SK-N-SH (cell line): Measurements from ENCODE around the gene EOMES. TPM values are rescaled to one million over a fixed set of nuclear protein-coding genes. Genes with fewer than 3 reads are reported as not detected.

Experiments
- CTCF ChIA-PET: fragments of 300-600, 350-600 bp; formaldehyde crosslinking; extraction: SDS; loops from one replicate; lab custom pipeline; 2021; lab: Yijun Ruan, JAX
- POLR2A ChIA-PET: fragments of 350-600 bp; sonication (Branson Sonifier 250); formaldehyde crosslinking; extraction: SDS; loops from one replicate; lab custom pipeline; 2020; ENCODE audit warnings: antibody characterized with exemption, inconsistent platforms; lab: Yijun Ruan, JAX
- DNase-seq: peaks from one replicate; pipeline ENCODE4 v3.0.0; 2012
- H2AFZ ChIP-seq: fragments of 200-600 bp; sonication (generic); 2 replicates; pipeline ENCODE4 v1.8.1; 2016; ENCODE audit warnings: antibody characterized with exemption, mild to moderate bottlenecking, low read depth
- H3F3A ChIP-seq: fragments of 200-600 bp; sonication (generic); replicated peaks from 2 replicates; pipeline ENCODE3; 2016; ENCODE audit warnings: antibody characterized with exemption, mild to moderate bottlenecking; ENCODE audit not compliant: insufficient read depth
- H3K27ac ChIP-seq, 2 experiments: fragments of 200-500 bp in 1 of 2; fragments of 200-600 bp in 1 of 2; sonication (Bioruptor generic) in 1 of 2; sonication (generic), shearing (Covaris generic) in 1 of 2; 2 replicates each; pipeline versions ENCODE4 v1.5.1 to v1.6.1; 2014 to 2016; ENCODE audit warnings: low read depth in 2 of 2, inconsistent platforms in 1 of 2, low read length in 1 of 2, mild to moderate bottlenecking in 1 of 2, mixed read lengths in 1 of 2
- H3K27me3 ChIP-seq: fragments of 200-600 bp; sonication (generic), shearing (Covaris generic); 2 replicates; pipeline ENCODE4 v1.6.1; 2016; ENCODE audit warnings: mixed run types; ENCODE audit not compliant: insufficient read depth
- H3K36me3 ChIP-seq, 2 experiments: fragments of 200-500 bp in 1 of 2; fragments of 200-600 bp in 1 of 2; sonication (Bioruptor generic) in 1 of 2; sonication (generic) in 1 of 2; replicated peaks in 1 of 2; 2 replicates each; pipeline versions ENCODE3 to v1.5.1; 2014 to 2016; ENCODE audit warnings: low read length in 1 of 2, mild to moderate bottlenecking in 1 of 2; ENCODE audit not compliant: insufficient read depth in 2 of 2, control insufficient read depth in 1 of 2
- H3K4me1 ChIP-seq, 2 experiments: fragments of 200-500 bp in 1 of 2; fragments of 200-600 bp in 1 of 2; sonication (Bioruptor generic) in 1 of 2; sonication (generic), shearing (Covaris generic) in 1 of 2; 2 replicates each; pipeline versions ENCODE4 v1.5.1 to v1.6.1; 2014 to 2016; ENCODE audit warnings: low read depth in 1 of 2, low read length in 1 of 2, mixed run types in 1 of 2; ENCODE audit not compliant: insufficient read depth in 2 of 2, control insufficient read depth in 1 of 2
- H3K4me2 ChIP-seq: fragments of 200-600 bp; sonication (generic), shearing (Covaris generic); 2 replicates; pipeline ENCODE4 v1.6.1; 2017; ENCODE audit warnings: mixed run types
- H3K4me3 ChIP-seq, 2 experiments: fragments of 200-500 bp in 1 of 2; fragments of 200-600 bp in 1 of 2; sonication (Bioruptor generic) in 1 of 2; sonication (generic), shearing (Covaris generic) in 1 of 2; 2 replicates each; pipeline versions ENCODE4 v1.5.1 to v1.8.1; 2014 to 2016; ENCODE audit warnings: low read depth in 2 of 2, inconsistent platforms in 1 of 2, low read length in 1 of 2, mild to moderate bottlenecking in 1 of 2, mixed read lengths in 1 of 2, moderate library complexity in 1 of 2
- H3K79me2 ChIP-seq: fragments of 200-600 bp; sonication (generic); 2 replicates; pipeline ENCODE4 v1.8.1; 2017; ENCODE audit warnings: mild to moderate bottlenecking; ENCODE audit not compliant: insufficient read depth
- H3K9ac ChIP-seq: fragments of 200-600 bp; sonication (generic); 2 replicates; pipeline ENCODE4 v1.6.1; 2017; ENCODE audit warnings: mixed run types
- H3K9me2 ChIP-seq: fragments of 200-600 bp; sonication (generic); 2 replicates; pipeline ENCODE4 v1.6.1; 2017; ENCODE audit warnings: mixed run types
- H3K9me3 ChIP-seq: fragments of 200-600 bp; sonication (generic); 2 replicates; pipeline ENCODE4 v1.6.1; 2017; ENCODE audit warnings: mixed run types, mild to moderate bottlenecking, moderate library complexity
- H4K20me1 ChIP-seq: fragments of 200-600 bp; sonication (generic); 2 replicates; pipeline ENCODE4 v1.6.1; 2017; ENCODE audit warnings: mild to moderate bottlenecking, mixed run types; ENCODE audit not compliant: insufficient read depth
- CTCF ChIP-seq: fragments of 200-600 bp; sonication (generic); IDR thresholded peaks from 2 replicates; pipeline ENCODE4 v1.6.1; 2017; ENCODE audit warnings: antibody characterized with exemption, mild to moderate bottlenecking, moderate library complexity
- ELF1 ChIP-seq: IDR thresholded peaks from 2 replicates; pipeline ENCODE4 v1.4.0; 2012
- EZH2phosphoT487 ChIP-seq: fragments of 200-600 bp; sonication (generic); IDR thresholded peaks from 2 replicates; pipeline ENCODE4 v1.6.1; 2017; ENCODE audit warnings: low read depth, mixed run types, mild to moderate bottlenecking, antibody characterized with exemption, moderate library complexity, borderline replicate concordance
- GABPA ChIP-seq: IDR thresholded peaks from 2 replicates; pipeline ENCODE4 v1.4.0; 2012; ENCODE audit warnings: low read depth, mild to moderate bottlenecking
- MAX ChIP-seq: IDR thresholded peaks from 2 replicates; pipeline ENCODE4 v1.4.0; 2012; ENCODE audit warnings: low read depth
- MXI1 ChIP-seq: IDR thresholded peaks from 2 replicates; pipeline ENCODE4 v1.6.1; 2012; ENCODE audit warnings: mild to moderate bottlenecking, low read depth, low read length, improper control_type of control experiment
- NFIC ChIP-seq: IDR thresholded peaks from 2 replicates; pipeline ENCODE4 v1.4.0; 2012; ENCODE audit warnings: borderline replicate concordance
- NRF1 ChIP-seq: IDR thresholded peaks from 2 replicates; pipeline ENCODE4 v1.6.1; 2012; ENCODE audit warnings: low read depth, mild to moderate bottlenecking, low read length
- PBX3 ChIP-seq: IDR thresholded peaks from 2 replicates; pipeline ENCODE4; 2012
- POLR2AphosphoS5 ChIP-seq: IDR thresholded peaks from 2 replicates; pipeline ENCODE4 v1.6.1; 2012; ENCODE audit warnings: low read depth, low read length
- RAD21 ChIP-seq: IDR thresholded peaks from 2 replicates; pipeline ENCODE4 v1.6.1; 2012; ENCODE audit warnings: mild to moderate bottlenecking, low read length
- REST ChIP-seq: IDR thresholded peaks from 2 replicates; pipeline ENCODE4 v1.6.1; 2012; ENCODE audit warnings: mild to moderate bottlenecking, low read depth, low read length, moderate library complexity
- TEAD4 ChIP-seq: IDR thresholded peaks from 2 replicates; pipeline ENCODE4 v1.4.0; 2012; ENCODE audit warnings: mild to moderate bottlenecking, borderline replicate concordance; ENCODE audit not compliant: insufficient read depth
- USF1 ChIP-seq: IDR thresholded peaks from 2 replicates; pipeline ENCODE4 v1.4.0; 2012; ENCODE audit warnings: low read depth, borderline replicate concordance
- YY1 ChIP-seq: IDR thresholded peaks from 2 replicates; pipeline ENCODE4 v1.4.0; 2012; ENCODE audit warnings: low read depth, mild to moderate bottlenecking
- WGBS: methylation state at CpG from one replicate; pipeline ENCODE4 v1.1.6; 2017; ENCODE audit warnings: low lambda C conversion rate; 5-methylcytosine and 5-hydroxymethylcytosine counted together
- polyA plus RNA-seq, 3 experiments: library from polyadenylated mRNA; depleted of rRNA; stranded (reverse); fragments of >200 nt; gene quantifications; 2 replicates each; pipeline ENCODE4 v1.2.3, GENCODE V29; 2012

The EOMES gene
- polyA plus RNA-seq, 1 of the 3 experiments (the other 2 are of a cell fraction), result not detected

- Histone ChIP-seq H3K27me3 (no peaks in the 10 kb centered on the region), H3K79me2 (no peaks in the 10 kb centered on the region), H3F3A (no peaks in the 10 kb centered on the region), H3K4me3 (no peak overlapping the region), H3K9ac (no peak overlapping the region), H2AFZ (no peak overlapping the region), H3K27ac (no peak overlapping the region), H3K9me3 (no peaks in the 10 kb centered on the region), H3K4me2 (no peak overlapping the region), H3K4me1 (peaks cover 0 to 5% of the 10 kb centered on the region in 2 experiments; a peak in 1 of 4 replicates), H4K20me1 (no peaks in the 10 kb centered on the region), H3K36me3 (no peaks in the 10 kb centered on the region), H3K9me2 (no peaks in the 10 kb centered on the region)
- DNase-seq, result no peak
- CTCF ChIA-PET, result interaction anchor here (1.5 to 2.3 kb wide), 2 partner anchors 13 to 51 kb away, joined by 4 to 15 read pairs; no protein-coding TSS in a partner anchor
- 76% methylated on average over 2 of the region's 2 CpGs for WGBS
- POLR2A ChIA-PET, result no interaction called here
- TF ChIP-seq REST, result no peak
- TF ChIP-seq MAX, result no peak
- no peak for TF ChIP-seq POLR2AphosphoS5
- TF ChIP-seq CTCF, result no peak
- no peak for TF ChIP-seq YY1
- TF ChIP-seq GABPA, result no peak
- TF ChIP-seq PBX3, result no peak
- TF ChIP-seq MXI1, result no peak
- TF ChIP-seq NFIC, result no peak
Observed at GRCh38 chr3:27667751-27668150, 54.4 kb downstream of the EOMES start.

GRCh38 chr3:27666708-27667107 lies 55.4 kb downstream of the EOMES start:
- H3K4me2 ChIP-seq, result no peak overlapping the region
- no peaks in the 10 kb centered on the region for H3F3A ChIP-seq
- H3K9me3 ChIP-seq, result no peaks in the 10 kb centered on the region
- POLR2A ChIA-PET, result no interaction called here
- H3K79me2 ChIP-seq, result no peaks in the 10 kb centered on the region
- H3K9ac ChIP-seq, result no peak overlapping the region
- TF ChIP-seq ELF1 (no peak), USF1 (no peak), EZH2phosphoT487 (no peak), NRF1 (no peak), MXI1 (peak; percentile 62; the same call in 1 of the 2 replicates), RAD21 (peak; percentile 29; the same call in 1 of the 2 replicates), TEAD4 (no peak)
- TF ChIP-seq, all 33 proteins: peak for 2
- Histone ChIP-seq H3K9me2 (no peaks in the 10 kb centered on the region), H3K27me3 (no peaks in the 10 kb centered on the region), H2AFZ (no peak overlapping the region), H3K4me3 (no peak overlapping the region), H3K27ac (no peak overlapping the region), H3K4me1 (peaks cover 0 to 5% of the 10 kb centered on the region in 2 experiments; a peak in 1 of 4 replicates), H4K20me1 (no peaks in the 10 kb centered on the region), H3K36me3 (no peaks in the 10 kb centered on the region)
- 27% methylated on average over 3 of the region's 3 CpGs for WGBS
- peak; percentile 72 for DNase-seq
- CTCF ChIA-PET, result interaction anchor here (1.1 to 2.3 kb wide), 3 partner anchors 13 to 309 kb away, joined by 3 to 15 read pairs (median 4); no protein-coding TSS in a partner anchor
